Lower lobe of right lung (tissue), 2 donors: Measurements from ENCODE around the gene KCNJ6. TPM values are rescaled to one million over a fixed set of nuclear protein-coding genes. Genes with fewer than 3 reads are reported as not detected.

Source experiments
- ATAC-seq, 2 donors: fragments of 200-7000 bp; cut with Tn5 transposase; one replicate each; pipeline ENCODE4 v1.9.1; 2020 to 2022; ENCODE audit warnings: mild to moderate bottlenecking in 2 of 2, moderate library complexity in 2 of 2
- DNase-seq: peaks from one replicate; pipeline ENCODE4 v3.0.0-alpha.2; 2020
- H3K27ac ChIP-seq: fragments of 200-600 bp; one replicate; pipeline ENCODE4 v1.8.0; 2022
- H3K27me3 ChIP-seq: fragments of 200-600 bp; one replicate; pipeline ENCODE4 v1.8.0; 2022; ENCODE audit warnings: low read depth
- H3K36me3 ChIP-seq: fragments of 200-600 bp; one replicate; pipeline ENCODE4 v1.8.0; 2022; ENCODE audit warnings: mild to moderate bottlenecking
- H3K4me1 ChIP-seq: fragments of 200-600 bp; one replicate; pipeline ENCODE4 v1.8.0; 2022
- H3K4me3 ChIP-seq: fragments of 200-600 bp; one replicate; pipeline ENCODE4 v1.8.0; 2022; ENCODE audit warnings: mild to moderate bottlenecking
- H3K9me3 ChIP-seq: fragments of 200-600 bp; one replicate; pipeline ENCODE4 v1.8.0; 2022
- intact Hi-C: fragments of 100-400 bp; cut with DNase I; formaldehyde crosslinking; loops from one replicate; pipeline ENCODE4 v1.11.0; 2022
- total RNA-seq: library from RNA; stranded (reverse); fragmentation: NEBNext Ultra II Directional; extraction: Animal tissue kit (Norgen Biotek cat#: 25700); gene quantifications from one replicate; pipeline ENCODE4 v1.2.1, GENCODE V29; 2021
- TF ChIP-seq, protein P1 (sequence below): fragments of 200-600 bp; IDR thresholded peaks from one replicate; pipeline ENCODE4 v1.8.0; 2022; ENCODE audit warnings: antibody characterized with exemption, mild to moderate bottlenecking
- donor health status: DM: no; HTN: yes; CAD: no; lungs with severe emphysema.

Gene KCNJ6
- total RNA-seq, 1 donor from 2014 or later = 0.09 TPM

DNA sequence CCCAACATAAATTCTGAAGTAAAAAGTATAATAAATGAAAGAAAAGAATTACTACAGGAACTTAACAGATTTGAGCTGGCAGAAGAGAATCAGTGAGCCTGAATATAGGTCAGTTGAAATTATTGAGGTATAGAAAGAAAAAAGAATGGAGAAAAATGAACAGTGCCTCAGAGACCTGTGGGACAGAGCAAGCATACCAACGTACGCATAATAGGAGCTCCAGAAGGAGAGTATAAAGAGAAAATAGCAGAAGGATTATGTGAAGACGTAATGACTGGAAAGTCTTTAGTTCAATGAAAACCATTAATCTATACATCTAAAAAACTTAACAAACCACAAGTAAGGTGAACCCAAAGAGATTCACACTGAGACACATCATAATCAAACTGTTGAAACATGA, 287.9 kb downstream of the KCNJ6 start:
- no peaks in the 10 kb centered on the region for H3K9me3 ChIP-seq
- no peak for DNase-seq
- no peak overlapping the region for H3K4me3 ChIP-seq
- no peak overlapping the region for H3K27ac ChIP-seq
- H3K36me3 ChIP-seq = no peaks in the 10 kb centered on the region
- intact Hi-C loops = no loop called here
- no peaks in the 10 kb centered on the region for H3K27me3 ChIP-seq
- no peak for ATAC-seq
- TF ChIP-seq, protein P1, sequence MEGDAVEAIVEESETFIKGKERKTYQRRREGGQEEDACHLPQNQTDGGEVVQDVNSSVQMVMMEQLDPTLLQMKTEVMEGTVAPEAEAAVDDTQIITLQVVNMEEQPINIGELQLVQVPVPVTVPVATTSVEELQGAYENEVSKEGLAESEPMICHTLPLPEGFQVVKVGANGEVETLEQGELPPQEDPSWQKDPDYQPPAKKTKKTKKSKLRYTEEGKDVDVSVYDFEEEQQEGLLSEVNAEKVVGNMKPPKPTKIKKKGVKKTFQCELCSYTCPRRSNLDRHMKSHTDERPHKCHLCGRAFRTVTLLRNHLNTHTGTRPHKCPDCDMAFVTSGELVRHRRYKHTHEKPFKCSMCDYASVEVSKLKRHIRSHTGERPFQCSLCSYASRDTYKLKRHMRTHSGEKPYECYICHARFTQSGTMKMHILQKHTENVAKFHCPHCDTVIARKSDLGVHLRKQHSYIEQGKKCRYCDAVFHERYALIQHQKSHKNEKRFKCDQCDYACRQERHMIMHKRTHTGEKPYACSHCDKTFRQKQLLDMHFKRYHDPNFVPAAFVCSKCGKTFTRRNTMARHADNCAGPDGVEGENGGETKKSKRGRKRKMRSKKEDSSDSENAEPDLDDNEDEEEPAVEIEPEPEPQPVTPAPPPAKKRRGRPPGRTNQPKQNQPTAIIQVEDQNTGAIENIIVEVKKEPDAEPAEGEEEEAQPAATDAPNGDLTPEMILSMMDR = no peak
- peaks cover 12% of the 10 kb centered on the region for H3K4me1 ChIP-seq

DNA sequence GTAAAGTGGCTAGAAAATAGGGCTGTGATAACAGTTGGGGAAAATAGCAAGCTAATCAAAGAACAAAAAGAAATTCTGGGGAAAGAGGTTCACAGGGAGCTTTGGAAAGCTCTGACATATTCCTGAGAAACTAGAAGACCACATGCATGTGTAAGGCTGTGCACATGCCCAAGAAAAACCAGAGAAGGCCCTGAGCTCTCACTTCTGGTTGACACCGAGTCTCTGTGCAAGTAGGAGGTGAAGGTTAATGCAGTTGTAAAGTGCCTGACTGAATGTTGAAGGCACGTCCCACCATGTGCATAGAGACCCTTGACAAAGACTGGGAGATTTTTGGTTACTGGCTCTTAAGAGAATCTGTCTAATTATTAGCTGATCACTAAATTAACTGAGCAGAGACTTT, 288.7 kb downstream of the KCNJ6 start:
- no peak for DNase-seq
- Histone ChIP-seq H3K4me3 (no peak overlapping the region), H3K27ac (no peak overlapping the region), H3K4me1 (peaks cover 16% of the 10 kb centered on the region), H3K9me3 (no peaks in the 10 kb centered on the region), H3K36me3 (no peaks in the 10 kb centered on the region), H3K27me3 (no peaks in the 10 kb centered on the region)
- intact Hi-C loops = no loop called here
- ATAC-seq = no peak
- TF ChIP-seq, protein P1 = no peak

DNA sequence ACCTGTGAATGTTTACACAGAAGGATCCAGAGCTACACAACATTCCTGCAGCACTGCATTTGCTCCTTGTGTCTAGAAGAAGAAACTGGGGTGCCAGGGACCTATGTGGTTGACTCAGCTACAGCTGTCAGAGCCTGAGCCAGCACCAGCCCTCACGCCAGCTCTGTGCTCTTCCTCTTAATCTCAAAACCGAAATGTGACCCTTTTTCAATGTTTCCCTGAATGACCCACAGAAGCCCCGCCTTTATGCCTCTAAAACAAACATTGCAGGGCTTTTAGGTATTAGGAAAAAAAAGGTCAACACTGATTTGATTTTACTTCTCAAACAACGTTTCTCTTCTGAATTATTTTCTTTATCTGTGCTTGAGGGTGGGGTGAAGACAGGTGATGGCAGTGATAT, 289.2 kb downstream of the KCNJ6 start:
- intact Hi-C loops = no loop called here
- Histone ChIP-seq H3K4me3 (no peak overlapping the region), H3K9me3 (no peaks in the 10 kb centered on the region), H3K27me3 (no peaks in the 10 kb centered on the region), H3K36me3 (no peaks in the 10 kb centered on the region), H3K4me1 (peaks cover 16% of the 10 kb centered on the region), H3K27ac (no peak overlapping the region)
- no peak for ATAC-seq
- DNase-seq = no peak
- TF ChIP-seq, protein P1 = no peak

DNA sequence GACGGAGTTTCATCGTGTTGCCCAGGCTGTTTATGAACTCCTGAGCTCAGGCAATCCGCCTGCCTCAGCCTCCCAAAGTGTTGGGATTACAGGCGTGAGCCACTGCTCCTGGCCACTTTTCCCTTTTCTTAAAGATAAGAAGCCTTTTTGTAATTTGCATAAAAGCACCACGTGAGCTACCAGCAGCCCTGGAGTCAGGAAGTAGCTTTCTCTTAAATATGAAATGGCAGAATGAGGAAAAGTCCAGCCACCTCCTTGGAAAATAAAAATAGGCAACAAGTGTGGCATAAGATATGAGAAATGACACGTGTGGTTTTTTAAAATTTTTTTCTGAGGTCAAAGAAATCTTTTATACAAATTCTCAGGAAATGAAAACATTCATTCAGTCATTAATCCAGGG, 289.9 kb downstream of the KCNJ6 start:
- H3K9me3 ChIP-seq = no peaks in the 10 kb centered on the region
- H3K4me1 ChIP-seq = peaks cover 8% of the 10 kb centered on the region
- no peaks in the 10 kb centered on the region for H3K36me3 ChIP-seq
- H3K27ac ChIP-seq = no peak overlapping the region
- ATAC-seq (no peak), DNase-seq (no peak)
- TF ChIP-seq, protein P1 = no peak
- intact Hi-C loops = no loop called here
- no peaks in the 10 kb centered on the region for H3K27me3 ChIP-seq
- no peak overlapping the region for H3K4me3 ChIP-seq

DNA sequence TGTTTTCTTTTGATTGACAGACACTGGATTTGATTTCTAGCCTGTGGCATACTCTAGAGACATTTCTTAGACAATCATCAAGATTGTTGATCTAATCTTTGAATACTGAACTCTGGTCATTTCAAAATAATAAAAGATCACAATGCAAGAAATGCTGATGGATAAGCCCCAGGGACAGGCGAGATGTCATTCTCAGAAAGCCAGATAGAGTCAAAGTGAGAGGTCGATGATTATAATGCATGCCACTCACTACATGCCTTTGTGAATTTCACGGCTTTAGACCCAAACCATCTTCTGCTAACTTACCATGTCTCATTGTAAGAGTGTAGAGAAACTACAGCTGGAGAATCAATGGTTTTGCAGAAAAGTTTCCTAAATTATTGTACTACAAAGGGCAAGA, 292.6 kb downstream of the KCNJ6 start:
- H3K4me3 ChIP-seq = no peak overlapping the region
- intact Hi-C loops = no loop called here
- TF ChIP-seq, protein P1 = no peak
- H3K9me3 ChIP-seq = no peaks in the 10 kb centered on the region
- ATAC-seq = no peak
- no peaks in the 10 kb centered on the region for H3K27me3 ChIP-seq
- no peak for DNase-seq
- H3K36me3 ChIP-seq = no peaks in the 10 kb centered on the region
- peaks cover 4% of the 10 kb centered on the region for H3K4me1 ChIP-seq
- no peak overlapping the region for H3K27ac ChIP-seq

DNA sequence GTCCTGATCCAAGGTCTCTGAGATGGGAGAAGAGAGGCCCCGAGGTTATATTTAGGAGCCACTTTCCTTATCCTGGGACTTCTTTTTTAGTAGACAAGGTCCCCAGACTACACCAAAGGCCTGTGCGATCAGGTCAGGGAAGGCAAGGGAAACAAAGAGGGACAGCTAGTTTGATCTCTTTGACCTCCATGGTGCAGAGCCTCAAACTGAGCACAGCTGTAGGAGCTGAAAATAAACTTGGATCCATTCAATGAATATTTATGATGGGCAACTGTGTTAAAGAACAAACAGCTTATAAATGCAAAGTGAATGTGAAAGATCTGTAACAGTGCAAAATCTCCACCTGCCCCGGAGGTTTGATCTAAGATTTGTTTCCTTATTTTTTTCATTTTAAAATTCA, 293.1 kb downstream of the KCNJ6 start:
- TF ChIP-seq, protein P1 = no peak

More for the DNA sequence above, 293.1 kb downstream of the KCNJ6 start:
- H3K4me3 ChIP-seq = no peak overlapping the region
- H3K9me3 ChIP-seq = no peaks in the 10 kb centered on the region
- no peaks in the 10 kb centered on the region for H3K36me3 ChIP-seq
- no peak for DNase-seq
- H3K27me3 ChIP-seq = no peaks in the 10 kb centered on the region
- intact Hi-C loops = no loop called here
- no peak overlapping the region for H3K27ac ChIP-seq
- peaks cover 4% of the 10 kb centered on the region for H3K4me1 ChIP-seq
- no peak for ATAC-seq
